Astrocyte (in vitro differentiated cells and primary cell): ENCODE measurements around the gene GADD45GIP1.

Experiments
- EZH2 ChIP-seq: IDR thresholded peaks from 2 replicates; pipeline ENCODE4 v1.6.1; 2012; ENCODE audit warnings: mild to moderate bottlenecking, low read length, inconsistent platforms; ENCODE audit not compliant: insufficient read depth
- TF ChIP-seq, protein P1 (sequence below): IDR thresholded peaks from 2 replicates; pipeline ENCODE4 v1.5.1; 2011; ENCODE audit warnings: low read depth, mild to moderate bottlenecking, inconsistent platforms, low read length, moderate library complexity; ENCODE audit not compliant: insufficient read depth

DNA sequence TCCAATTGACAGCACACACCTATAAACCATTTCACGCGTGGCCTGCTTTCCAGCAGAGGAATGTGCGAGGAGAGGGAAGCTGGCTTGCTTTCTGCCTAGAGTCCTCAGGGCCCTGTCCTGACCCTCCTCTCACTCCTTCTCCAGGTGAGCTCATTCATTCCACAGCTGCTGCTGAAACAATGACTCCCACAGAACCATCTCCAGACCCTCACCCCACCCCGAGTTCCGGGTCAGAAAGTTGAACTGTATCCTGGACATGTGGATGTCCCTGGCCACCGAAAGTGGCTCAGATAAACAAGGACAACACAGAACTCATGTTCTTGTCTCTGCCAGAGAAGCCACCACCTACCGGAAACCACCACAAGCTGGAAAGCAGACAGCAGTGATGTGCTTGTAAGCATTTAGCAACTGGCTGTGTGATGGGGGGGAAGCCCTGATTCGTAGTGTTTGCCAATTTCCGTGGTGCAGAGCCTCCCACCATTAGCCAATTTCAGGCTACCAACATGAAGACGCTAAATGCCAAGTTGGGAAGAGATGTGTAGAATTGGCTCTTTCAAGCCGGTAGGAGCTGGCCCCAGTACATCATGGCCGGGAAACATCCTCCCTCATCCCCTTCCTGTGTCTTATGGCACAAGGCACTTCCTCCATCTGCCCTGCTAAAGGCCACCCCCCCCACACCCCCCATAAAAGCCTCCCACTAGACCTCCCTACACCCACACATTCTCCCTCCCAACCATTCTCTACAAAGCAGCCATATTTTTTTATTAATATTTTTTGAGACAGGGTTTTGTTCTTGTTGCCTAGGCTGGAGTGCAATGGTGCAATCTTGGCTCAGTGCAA lies 43.0 kb downstream of the GADD45GIP1 start:
- TF ChIP-seq, protein P1, sequence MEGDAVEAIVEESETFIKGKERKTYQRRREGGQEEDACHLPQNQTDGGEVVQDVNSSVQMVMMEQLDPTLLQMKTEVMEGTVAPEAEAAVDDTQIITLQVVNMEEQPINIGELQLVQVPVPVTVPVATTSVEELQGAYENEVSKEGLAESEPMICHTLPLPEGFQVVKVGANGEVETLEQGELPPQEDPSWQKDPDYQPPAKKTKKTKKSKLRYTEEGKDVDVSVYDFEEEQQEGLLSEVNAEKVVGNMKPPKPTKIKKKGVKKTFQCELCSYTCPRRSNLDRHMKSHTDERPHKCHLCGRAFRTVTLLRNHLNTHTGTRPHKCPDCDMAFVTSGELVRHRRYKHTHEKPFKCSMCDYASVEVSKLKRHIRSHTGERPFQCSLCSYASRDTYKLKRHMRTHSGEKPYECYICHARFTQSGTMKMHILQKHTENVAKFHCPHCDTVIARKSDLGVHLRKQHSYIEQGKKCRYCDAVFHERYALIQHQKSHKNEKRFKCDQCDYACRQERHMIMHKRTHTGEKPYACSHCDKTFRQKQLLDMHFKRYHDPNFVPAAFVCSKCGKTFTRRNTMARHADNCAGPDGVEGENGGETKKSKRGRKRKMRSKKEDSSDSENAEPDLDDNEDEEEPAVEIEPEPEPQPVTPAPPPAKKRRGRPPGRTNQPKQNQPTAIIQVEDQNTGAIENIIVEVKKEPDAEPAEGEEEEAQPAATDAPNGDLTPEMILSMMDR, result no peak
- TF ChIP-seq EZH2, result no peak
